NCI-H1417 treated with DMSO at 0.1 percent for 48 hours (cell line): ENCODE results near the gene NMT1.
A peak's percentile ranks its signal among the peaks of the same experiment; 100 is the strongest.

ENCODE experiments used
- DNase-seq: peaks from one replicate; lab custom pipeline; 2025; lab: John Stamatoyannopoulos, UW

The NMT1 gene

GRCh38 chr17:45060797-45061605 lies at the start of gene NMT1:
TSS of gene NMT1 (plus strand) at chr17:45061317. CDS start at chr17:45061330, 13 bp downstream.
- DNase-seq: peak; percentile 95

DNA sequence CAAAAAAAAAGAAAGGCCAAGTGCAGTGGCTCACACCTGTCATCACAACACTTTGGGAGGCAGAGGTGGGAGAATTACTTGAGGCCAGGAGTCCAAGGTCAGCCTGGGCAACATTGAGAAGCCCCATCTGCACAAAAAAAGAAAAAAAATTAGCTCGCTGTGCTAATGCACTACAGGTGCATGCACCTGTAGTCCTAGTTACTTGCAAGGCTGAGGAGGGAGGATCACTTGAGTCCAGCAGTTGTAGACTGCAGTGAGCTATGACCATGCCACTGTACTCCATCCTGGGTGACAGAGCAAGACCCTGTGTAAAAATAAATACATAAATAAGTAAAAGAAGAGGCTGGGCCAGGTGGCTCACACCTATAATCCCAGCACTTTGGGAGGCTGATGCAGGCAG lies 49.4 kb upstream of the NMT1 start:
- DNase-seq: no peak

- DNase-seq: peak; percentile 44
These were observed 47.8 kb upstream of the NMT1 start for GRCh38 chr17:45013021-45013997.

DNA sequence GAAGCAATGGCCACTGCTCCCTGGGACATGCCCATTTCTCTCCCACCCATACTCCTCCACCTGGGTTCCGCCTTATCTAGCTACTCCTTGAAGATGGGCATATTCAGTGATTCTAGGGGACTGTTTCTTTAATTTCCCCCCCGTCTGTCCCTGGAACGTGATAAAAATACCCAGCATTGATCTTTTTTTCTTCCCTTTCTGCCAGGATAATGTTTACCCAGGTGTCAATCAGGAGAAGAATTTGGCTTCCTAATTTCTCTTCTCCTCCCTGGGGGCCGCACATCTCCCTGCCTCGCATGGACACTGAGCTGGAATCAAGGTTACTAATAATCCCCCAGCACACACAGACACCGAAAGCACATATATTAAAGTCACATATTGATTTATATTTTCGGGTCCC lies 44.9 kb upstream of the NMT1 start:
- DNase-seq: no peak

- no peak for DNase-seq
These were observed 44.3 kb upstream of the NMT1 start for GRCh38 chr17:45016823-45017222.

- no peak for DNase-seq
These were observed 42.6 kb upstream of the NMT1 start for GRCh38 chr17:45018514-45018847.

GRCh38 chr17:45018848-45019711 lies 42.0 kb upstream of the NMT1 start:
- DNase-seq: no peak

DNA sequence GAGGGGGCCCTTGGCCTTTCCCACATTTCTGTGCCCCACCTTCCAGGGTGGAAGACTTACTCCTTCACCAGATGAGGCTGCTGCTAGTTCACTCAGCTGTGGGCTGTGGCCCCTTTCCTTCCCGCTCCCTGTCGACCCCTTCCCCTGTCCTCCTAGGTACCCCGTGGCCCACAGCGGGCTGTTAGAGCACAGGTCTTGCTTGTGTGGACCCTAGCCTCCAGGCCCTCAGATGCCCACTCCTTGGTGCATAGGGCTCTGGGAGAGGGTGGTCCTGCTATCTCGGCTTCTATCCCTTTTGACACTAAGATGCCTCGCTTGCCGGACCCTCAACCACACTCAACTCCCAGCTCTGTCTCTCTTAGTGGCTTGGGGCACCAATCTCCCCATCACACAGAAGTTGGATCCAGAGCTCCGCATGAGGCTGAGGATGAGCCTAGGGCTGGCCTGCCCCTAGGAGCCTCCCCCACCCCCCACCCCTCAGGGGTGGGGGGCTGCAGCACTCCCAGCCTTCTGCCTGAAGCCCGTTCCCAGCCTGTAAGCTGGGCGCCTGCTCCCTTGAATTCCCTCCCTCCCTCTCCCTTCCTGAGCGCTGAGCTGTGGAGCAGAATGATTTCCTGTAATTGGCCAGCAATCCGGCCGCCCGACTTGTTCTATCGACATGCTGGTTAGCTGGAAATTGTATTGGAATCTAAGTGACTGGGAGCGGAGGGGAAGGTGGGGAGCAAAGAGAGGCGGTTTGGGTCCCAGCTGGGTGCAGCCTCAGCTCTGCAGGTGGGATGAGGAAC lies 40.6 kb upstream of the NMT1 start:
- no peak for DNase-seq

GRCh38 chr17:45021607-45022287 lies 39.4 kb upstream of the NMT1 start:
- DNase-seq: no peak

- no peak for DNase-seq
These were observed 38.8 kb upstream of the NMT1 start for GRCh38 chr17:45022288-45022648.

DNA sequence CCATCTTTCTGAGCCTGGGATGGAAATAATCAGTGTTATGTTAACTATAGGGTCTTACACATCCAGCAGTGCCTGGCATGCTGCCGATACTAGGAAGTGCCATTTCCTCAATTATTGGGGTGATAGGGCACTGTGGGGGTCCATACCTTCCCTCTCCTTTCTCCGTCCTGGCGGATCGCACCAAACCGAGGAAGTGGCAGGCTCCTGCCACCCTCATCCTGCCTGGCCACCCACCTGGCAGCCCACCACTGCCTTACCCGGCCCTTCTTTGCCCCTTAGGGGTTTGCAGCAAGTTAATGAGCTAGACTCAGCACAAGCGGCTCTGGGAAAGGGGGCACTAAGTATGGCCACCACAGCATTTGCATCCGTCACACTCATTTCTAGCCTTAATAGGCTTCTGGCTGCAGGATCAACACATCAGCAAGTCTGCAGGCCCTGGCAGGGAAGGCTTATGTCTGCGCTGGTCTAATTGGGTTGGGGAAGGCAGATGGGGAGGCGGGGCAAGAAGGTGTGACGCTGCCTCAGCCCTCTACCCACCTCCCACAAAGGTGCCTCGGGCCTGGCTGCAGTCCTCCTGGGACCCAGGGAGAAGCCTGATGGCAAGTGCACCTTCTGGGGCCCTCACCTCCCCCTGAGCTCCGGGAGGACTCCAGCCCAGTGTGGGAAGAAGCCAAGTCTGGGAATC lies 38.3 kb upstream of the NMT1 start:
- no peak for DNase-seq

GRCh38 chr17:45029096-45029495 lies 32.0 kb upstream of the NMT1 start:
- DNase-seq: no peak

DNA sequence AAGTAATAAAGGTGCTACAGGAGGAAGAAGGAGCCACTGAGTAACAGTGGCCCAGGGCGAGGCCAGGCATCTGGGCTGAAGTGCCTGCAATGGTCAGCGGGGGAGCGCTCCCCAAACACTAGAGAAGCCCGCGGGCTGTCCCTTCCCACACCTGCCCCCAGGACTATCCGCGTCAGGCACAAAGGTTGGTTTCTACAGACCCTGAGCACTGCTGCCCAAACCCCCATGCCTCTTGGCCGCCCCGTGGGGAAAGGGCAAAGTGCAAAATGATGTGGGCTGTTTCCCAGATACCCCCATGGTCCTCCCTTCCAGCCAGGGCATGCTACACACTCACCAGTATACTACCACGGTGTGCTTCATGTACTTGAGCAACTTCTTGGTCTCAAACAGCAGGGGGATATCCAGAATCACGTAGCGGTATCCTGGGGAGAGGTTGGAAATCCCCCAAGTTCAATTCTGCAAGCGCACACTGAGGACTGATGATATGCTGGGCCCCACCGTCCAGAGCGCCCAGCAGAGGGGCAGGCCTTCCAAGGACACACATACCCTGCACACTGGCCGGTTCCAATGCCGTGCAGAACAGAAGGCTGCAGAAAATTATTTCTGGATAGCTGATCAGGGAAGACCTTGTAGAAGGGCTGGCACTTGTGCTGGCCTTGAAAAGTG lies 31.2 kb upstream of the NMT1 start:
- DNase-seq: no peak

DNA sequence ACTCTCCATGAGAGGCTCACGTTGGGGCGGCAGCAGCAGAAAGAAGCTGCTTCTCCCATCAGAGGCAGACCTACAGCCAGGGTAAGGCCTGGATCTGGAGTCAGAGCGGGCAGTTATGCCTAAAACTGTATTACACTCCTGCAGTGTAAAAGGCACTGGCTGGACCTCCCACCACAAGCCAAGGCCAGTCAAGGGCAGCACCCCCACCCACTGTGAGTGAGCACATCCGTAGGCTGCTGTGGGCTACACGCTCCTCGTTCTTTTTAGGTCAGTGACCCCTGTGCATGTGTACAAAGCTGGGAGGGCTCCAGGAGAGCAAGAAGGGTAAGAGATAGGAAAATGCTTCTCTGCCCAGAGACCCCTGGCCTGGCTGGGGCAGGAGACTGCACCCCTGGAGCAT lies 30.4 kb upstream of the NMT1 start:
- no peak for DNase-seq

DNA sequence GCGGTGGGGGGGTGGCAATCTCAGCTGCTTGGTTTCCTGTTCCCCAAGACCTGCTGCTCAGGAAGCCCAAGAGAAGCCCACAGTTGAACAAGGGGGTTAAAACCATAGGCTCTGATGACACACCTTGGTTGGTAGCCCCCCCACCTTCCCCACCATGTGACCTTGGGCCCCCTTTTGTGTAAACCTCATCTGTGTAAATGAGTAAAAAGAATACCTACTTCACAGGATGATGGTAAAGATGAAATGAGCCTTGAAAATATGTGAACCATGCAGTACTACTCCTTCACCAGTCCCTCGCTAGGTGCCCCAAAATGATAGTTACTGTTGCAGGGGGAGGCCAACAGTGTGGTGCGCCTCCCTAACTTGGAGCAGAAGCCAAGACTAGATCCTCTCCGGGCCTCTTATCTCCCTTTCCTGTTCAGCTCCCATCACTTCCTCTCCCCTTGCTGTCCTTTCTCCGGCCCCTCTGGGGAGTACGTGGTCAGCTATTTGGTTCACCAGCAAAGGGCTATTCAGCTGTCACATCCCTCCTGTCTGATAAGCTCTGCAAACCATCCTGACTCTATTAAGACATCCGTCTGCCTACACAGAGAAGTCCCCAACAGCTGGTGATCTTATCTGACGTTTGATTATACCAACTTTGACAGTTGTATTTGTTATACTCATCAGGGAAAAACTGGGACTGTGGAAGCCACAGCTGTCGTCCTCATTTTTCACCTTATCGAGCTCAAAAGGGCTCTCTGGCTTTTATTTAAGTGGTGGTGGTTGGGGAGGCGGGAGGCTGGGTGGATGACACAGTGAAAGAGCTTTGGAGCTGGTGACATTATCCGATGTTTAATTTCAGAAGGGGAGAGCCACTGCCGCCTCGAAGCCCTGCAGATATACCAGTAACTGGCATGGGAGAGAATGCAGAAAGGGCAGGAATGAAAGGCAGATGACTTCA lies 29.6 kb upstream of the NMT1 start:
- DNase-seq: no peak

DNA sequence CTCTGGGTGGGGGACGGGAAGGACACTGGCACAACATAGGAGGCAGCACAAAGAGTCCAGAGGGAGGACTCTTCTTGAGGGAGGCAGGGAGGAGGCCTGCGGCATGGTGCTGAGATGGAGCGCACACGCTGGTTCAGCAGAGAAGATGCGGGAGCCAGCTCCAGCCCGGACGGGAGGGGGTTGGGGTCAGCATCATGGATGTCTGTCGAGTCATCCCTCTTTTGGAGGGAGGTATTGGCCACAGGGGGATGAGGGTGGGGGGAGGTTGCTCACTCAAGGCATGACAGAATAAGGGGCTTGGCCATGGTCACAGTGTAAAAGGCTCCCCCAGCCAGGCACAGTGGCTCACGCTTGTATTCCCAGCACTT lies 29.0 kb upstream of the NMT1 start:
- DNase-seq: no peak

DNA sequence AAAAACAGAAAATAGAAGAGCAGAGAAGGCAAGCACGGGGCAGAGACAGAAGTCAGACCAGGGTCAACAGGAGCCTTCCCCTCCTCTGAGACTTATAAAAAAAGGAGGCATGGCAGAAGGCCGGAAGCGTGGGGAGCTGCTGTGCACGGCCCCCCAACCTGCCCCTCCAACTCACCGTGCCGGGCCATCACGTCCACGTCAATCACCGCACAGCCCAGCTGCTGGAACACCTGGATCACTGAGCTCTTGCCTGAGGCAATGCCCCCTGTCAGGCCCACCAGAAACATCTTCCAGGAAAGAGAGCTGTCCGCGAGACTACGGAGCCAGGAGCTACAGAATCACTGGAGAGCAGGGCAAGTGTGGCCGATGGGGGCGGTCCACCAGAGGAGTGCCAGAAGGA lies 26.5 kb upstream of the NMT1 start:
- no peak for DNase-seq

DNA sequence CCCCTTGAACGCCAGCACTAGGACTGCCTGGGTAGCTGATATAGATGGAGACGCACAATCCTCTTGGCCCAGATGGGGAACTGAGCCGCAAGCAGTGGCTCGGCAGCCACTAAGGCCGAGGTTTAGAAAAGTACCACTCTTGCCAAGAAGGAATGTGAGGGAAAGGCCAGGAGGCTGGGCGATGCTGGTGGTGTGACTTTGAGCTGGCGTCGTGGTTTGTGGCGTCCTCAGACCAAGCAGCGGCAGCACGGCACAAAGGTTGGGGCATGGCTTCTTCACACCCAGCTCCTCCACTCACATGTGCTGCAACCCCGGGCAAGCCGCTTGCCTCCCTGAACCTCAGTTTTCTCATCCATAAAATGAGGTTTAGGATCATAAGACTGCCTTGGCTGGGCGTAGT lies 25.3 kb upstream of the NMT1 start:
- no peak for DNase-seq

DNA sequence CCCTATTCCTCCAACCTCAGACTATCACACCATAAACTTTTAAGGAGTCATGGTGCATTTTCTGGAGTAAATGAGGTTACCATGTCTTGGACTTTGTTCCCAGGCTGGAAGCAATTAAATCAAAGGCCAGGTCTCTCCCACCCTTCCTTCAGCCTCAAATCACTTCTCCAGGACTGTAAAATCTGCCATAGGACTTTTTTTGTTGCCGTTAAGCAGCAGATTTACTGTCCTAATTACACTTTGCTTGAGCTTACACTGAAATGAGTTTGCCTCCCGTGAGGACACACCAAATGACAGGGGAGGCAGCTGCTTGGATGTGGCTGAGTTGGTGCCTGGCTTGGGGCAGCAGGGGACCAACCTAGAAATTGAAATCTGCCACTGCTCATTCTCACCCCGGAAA lies 24.4 kb upstream of the NMT1 start:
- DNase-seq: no peak
